VCaP (cell line): ENCODE measurements around the gene RAPGEF5.

Experiments used
- H3K27ac ChIP-seq: fragments of 450-650 bp; 2 replicates; pipeline ENCODE4 v1.5.1; 2017
- TF ChIP-seq, protein P1 (sequence below): fragments of 450-650 bp; conservative IDR thresholded peaks from 2 replicates; pipeline ENCODE4 v1.5.1; 2017; ENCODE audit warnings: mild to moderate bottlenecking, moderate library complexity

The RAPGEF5 gene

DNA sequence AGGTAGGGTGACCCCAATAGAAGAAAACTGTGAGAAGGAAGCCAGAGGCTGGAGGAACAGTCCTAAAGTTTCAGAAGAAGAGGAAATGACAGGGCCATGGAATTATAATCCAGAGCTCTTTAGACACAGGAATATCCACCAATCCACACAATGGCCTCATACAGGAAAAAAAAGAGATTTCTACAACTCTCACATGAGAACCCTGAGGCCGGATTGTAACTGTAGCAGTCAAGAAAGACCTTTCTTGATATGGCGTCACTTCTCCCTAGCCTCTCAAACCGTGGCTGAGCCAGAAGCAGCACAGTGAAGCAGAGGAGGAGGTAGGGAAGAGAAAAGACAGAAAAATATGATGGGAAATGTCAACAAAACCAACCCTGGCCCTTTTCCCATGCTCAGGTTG, 76.9 kb downstream of the RAPGEF5 start:
- TF ChIP-seq, protein P1, sequence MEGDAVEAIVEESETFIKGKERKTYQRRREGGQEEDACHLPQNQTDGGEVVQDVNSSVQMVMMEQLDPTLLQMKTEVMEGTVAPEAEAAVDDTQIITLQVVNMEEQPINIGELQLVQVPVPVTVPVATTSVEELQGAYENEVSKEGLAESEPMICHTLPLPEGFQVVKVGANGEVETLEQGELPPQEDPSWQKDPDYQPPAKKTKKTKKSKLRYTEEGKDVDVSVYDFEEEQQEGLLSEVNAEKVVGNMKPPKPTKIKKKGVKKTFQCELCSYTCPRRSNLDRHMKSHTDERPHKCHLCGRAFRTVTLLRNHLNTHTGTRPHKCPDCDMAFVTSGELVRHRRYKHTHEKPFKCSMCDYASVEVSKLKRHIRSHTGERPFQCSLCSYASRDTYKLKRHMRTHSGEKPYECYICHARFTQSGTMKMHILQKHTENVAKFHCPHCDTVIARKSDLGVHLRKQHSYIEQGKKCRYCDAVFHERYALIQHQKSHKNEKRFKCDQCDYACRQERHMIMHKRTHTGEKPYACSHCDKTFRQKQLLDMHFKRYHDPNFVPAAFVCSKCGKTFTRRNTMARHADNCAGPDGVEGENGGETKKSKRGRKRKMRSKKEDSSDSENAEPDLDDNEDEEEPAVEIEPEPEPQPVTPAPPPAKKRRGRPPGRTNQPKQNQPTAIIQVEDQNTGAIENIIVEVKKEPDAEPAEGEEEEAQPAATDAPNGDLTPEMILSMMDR, result no peak
- no peak overlapping the region for H3K27ac ChIP-seq

DNA sequence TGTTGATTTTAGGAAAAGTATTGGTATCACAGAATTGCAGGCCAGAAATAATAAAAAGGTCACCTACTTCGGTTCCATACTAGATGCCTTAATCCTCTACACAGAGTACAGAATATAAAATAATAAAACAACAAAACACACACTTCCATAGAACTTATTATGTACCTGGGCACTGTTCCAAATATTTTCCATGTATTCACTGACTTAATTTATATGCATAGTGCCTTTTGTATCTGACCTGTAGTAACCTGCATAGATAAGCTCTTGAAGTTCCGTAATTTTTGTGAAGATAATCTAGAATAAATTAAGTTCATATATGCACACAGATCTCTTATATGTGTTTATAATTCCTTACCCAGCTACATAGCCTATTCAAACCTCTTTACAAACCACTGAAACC, 78.3 kb downstream of the RAPGEF5 start:
- TF ChIP-seq, protein P1, result no peak
- H3K27ac ChIP-seq, result peak overlapping the region; percentile 23; the same call in 1 of the 2 replicates

DNA sequence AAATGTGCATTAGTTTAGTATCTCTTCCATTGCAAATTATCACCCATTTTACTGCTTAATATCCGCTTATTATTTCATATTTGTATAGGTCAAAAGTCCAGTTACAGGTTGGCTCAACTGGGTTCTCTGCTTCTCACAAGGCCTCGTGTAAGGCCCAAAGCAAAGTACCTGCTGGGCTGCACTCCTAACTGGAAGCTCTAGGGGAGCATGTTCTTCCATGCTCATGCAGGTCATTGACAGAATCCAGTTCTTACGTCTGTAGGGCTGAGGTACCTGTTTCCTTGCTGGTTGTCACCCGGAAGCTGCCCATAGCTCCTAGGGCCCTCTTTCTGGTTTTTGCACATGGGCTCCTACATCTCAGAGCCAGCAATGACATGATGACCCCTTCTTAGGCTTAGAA, 79.6 kb downstream of the RAPGEF5 start:
- no peak overlapping the region for H3K27ac ChIP-seq
- TF ChIP-seq, protein P1, result no peak

DNA sequence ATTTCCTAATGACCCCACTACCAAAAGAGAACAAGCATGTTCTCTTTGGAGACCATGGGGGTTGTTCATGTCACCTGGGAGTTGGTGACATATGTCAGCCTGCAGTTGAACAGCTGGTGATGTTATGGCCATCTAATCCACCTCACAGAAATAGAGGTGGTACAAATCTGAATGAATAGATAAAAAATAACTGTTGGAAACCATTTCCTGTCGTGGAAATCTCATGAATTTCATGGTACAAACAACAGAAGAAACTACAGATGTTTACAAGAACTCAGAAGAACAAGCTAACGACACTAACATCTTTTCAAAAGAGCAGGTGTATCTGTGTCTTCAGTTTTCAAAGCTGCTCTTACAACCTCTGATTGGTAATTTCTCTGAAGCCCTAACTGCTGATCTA, 81.3 kb downstream of the RAPGEF5 start:
- TF ChIP-seq, protein P1, result no peak
- H3K27ac ChIP-seq, result no peak overlapping the region

DNA sequence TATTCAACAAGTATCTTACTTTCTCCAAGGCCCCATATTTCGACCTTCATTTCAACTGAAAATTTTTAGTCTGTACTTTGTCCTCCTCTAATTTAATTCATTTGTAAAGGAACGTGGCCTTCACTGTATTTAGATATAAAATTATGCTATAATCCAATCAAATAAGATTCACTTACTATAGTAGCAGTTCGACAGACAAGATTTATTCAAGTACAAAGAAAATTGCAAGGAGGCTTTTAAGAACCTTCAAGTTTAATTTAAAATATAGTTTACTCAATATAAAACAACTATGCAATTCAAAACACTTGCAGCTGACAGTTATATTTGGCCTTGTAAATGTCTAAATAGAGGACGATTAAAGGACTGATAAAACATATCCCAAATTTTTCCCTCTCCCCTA, 85.6 kb downstream of the RAPGEF5 start:
- TF ChIP-seq, protein P1, result no peak
- H3K27ac ChIP-seq, result no peak overlapping the region

DNA sequence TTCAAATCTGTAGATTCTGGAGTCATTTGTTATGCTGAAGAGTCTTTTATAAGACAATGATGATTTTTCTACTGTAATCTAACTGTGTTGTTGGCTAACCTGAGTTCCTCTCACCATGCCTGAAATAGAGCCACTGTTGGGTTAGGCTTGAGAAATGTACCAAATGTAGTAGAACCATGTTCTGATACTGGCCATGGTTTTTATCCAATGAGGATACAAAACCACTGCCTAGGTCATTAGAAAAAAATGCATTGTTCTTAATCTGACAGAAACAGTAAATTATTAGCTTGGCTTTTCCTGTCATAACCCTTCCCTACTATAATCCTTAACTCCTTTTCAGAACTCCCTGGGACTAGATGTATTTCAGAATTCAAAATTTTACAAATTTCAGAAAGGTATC, 86.6 kb downstream of the RAPGEF5 start:
- H3K27ac ChIP-seq, result no peak overlapping the region
- TF ChIP-seq, protein P1, result no peak

DNA sequence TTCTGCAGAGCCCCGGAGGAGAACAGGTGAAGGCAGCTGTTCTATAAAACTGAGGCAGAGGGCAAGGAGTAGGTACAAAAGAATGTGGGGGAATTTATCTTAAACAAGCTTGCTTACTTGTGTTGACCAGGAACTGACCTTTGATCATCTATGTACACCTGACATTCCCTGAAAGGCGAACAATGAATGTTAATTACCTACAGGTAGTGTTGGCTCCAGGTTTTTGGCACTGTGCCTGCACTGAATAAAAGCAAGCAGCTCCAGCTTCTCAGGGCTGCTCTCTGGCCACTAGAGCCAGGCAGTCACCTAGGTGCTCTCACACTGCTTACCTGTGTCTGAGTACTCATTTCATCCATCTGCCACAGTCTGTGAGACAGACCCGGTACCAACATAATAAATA, 87.0 kb downstream of the RAPGEF5 start:
- TF ChIP-seq, protein P1, result no peak
- H3K27ac ChIP-seq, result no peak overlapping the region
